HG03064 (cell line): ENCODE results near the gene SLC38A10.
"Not testable (repeated sequence)": the region's sequence is repeated elsewhere in the genome, so short reads cannot be mapped to it uniquely, and the experiment has no call there.

Experiments
- ATAC-seq: cut with Tn5 transposase; IDR thresholded peaks from one replicate; pipeline ENCODE4 v1.9.1; 2021; ENCODE audit warnings: low read depth; ENCODE audit not compliant: unreplicated experiment

Gene SLC38A10

GRCh38 chr17:81314398-81315081, 19.4 kb upstream of the SLC38A10 start:
- no peak for ATAC-seq

GRCh38 chr17:81313776-81314397, 18.8 kb upstream of the SLC38A10 start:
- no peak for ATAC-seq

GRCh38 chr17:81312624-81313325, 17.7 kb upstream of the SLC38A10 start:
- no peak for ATAC-seq

DNA sequence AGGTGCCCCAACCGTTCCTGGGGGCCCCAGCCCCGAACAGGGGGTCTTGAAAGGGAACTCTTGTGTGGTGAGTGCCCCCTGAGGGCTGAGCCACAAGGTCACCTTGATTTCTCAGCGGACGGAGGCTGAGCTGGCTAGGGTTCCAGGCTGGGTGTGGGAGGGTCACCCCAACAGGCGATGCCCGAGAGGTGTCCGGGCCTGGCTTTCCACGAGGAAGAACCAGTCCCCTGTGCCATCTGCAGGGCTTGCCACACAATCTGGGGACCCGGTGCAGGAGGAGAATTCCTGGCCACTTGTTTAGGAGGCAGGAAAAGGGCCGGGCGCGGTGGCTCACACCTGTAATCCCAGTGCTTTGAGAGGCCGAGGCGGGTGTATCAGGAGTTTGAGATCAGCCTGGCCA, 16.8 kb upstream of the SLC38A10 start:
- no peak for ATAC-seq

DNA sequence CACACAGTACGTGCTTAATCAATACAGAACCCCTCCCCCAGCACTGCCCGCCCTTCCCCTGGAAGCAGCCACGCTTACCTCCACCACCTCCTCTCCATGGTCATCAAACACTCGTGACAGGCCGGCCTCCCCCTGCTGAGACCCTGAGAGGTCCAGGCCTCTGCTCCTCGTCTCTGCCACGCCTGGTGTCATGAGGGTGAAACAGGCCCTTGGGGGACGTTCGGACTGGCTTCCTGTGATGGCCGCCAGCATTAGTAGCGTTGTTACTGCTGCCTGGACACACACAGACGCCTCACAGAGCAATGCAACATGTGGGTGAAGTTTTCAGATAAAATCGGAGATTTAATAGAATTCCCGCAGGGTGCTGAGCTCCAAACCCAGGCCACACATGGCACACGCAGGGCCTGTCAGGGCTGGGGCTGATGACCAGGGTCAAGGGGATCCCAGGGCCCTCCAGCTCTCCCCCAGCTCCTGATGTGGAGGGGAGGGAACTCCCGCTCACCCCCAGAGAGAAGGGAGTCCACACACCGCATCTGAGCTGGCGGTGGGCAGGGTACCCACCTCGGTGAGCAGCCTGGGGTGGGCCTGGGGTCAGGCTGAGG, 15.9 kb upstream of the SLC38A10 start:
- no peak for ATAC-seq

DNA sequence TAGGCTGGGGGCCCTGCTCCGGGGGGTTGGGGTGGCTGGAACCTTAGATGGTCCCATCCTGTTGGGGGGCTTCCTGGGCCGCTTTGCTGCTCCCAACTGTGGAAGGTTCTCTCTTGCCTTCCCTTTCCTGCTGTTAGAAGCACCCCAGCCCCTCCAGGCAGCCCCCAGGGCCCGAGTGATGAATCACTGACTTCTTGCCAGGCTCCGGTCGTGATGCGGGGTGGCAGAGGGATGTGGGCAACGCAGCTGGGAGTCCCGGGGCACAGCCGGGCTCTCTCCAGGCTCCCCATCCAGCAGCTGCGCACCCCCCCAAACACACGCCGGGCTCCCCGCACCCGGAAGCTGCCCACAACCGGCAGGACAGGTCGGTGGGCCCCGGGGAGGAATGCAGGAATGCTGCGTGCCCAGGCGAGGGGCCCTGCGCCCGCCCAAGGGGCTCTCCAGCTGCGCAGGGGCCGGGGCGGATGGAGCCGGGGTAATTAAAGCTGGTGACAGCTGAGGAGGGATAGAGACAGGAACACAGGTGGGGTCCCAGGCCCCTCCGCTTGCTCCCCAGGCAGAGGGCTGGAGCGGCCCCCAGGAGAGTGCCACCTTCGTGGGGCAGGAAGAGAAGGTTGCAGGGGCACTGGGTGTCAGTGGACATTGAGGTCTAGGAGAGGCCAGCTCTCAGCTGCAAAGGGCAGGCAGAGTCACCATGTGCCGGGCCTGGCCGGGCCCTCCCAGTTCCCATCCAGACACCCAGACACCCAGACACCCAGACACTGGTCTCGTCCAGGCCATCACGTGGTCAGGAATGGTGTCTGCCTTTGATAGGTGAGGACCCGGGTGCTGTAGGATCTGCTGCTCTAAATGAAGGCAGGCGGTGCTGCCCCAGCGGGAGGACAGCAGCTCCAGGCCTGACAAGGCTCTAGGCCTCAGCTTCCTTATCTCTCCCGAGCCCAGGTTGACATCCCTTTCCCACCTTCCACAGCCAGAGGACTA, 15.0 kb upstream of the SLC38A10 start:
- ATAC-seq = no peak

- no peak for ATAC-seq
Measured at GRCh38 chr17:81309140-81309858, 14.2 kb upstream of the SLC38A10 start.

- not testable (repeated sequence) for ATAC-seq
Measured at GRCh38 chr17:81308784-81309139, 13.7 kb upstream of the SLC38A10 start.

- no peak for ATAC-seq
Measured at GRCh38 chr17:81307636-81308560, 12.8 kb upstream of the SLC38A10 start.

DNA sequence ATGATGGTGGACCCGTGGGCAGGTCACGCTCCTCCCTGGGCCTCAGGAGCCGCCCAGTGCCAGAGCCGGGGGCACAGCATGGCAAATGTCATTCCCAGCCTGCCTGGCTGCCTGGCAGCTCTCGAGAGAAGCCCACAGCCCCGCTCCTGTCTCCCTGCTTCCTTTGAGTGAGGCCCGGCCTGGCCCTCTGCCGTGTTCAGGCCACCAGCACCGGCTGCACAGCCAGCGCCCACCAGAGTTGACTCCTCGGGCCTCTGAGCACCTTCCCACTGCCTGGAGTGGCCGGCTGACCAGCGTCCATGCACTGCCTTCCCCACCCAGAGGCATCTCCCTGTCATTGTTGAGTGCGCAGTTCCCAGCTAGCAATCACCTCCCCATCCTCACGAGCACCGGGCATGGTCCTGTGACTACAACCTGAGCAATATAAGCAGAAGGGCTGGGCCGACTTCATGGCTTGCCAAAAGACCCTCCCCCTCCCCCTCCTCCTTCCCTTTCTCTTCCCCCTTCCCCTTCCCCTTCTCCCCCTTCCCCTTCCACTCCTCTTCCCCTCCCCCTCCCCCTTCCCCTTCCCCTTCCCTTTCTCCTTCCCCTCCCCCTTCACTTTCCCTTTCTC, 11.9 kb upstream of the SLC38A10 start:
- no peak for ATAC-seq

- ATAC-seq = no peak
Measured at GRCh38 chr17:81306491-81306890, 11.4 kb upstream of the SLC38A10 start.

- no peak for ATAC-seq
Measured at GRCh38 chr17:81305051-81305630, 10.0 kb upstream of the SLC38A10 start.

DNA sequence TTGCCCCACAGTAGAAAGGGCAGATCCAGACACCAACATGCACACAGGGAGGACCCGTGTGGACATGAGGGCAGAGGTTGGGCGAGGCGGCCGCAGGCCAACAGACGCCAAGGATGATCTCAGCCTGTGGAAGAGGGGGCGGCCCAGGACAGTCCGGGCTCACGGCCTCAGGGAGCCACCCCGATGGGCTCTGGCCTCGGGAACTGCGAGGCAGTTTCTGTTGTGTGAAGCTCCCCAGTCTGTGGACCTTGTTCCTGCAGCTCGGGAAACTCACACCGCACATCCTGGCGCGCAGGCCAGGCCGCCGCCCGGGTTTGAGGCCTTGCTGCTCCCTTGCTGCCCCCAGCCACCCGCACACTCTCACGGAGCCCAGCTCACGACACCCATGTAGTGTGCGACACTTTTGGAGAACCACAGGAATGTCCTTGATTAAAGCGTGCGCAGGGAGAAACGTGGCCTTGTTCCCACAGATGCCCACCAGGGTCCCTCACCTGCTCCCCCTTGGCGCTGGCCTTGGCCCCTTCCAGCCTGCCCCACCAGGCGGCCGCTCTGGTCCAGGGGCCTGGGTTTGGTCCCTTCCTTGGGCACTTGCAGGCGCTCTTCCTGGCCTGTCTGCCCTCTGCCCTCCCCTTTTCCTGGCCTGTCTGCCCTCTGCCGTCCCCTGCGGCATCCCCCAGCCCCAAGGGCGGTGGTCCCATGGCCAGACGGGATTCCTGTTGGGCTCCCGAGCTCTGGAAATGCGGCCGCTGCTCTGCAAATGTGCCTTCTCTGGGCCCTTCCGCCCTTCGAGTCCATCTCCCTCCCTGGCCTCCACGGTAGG, 9.3 kb upstream of the SLC38A10 start:
- ATAC-seq = no peak

DNA sequence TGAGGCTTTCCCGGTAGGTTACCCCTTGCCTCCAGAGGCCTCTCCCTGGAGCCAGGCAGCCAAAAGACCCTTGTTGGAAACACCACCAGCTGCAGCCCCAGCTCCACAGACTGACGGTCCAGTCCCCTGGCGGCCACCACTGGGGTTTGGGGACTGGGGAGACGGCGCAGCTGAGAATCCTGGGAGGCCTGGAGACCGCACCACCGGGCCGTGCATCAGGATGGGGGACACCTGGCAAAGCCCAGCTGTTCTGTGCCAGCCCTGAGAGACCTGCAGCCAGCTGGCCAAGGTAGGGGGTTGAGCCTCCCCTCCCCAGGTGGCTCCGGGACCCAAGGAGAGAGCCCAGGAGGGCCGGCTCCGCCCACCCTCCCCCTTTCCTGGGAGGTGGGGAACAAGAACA, 8.3 kb upstream of the SLC38A10 start:
- ATAC-seq = no peak

- ATAC-seq = no peak
Measured at GRCh38 chr17:81302861-81303333, 7.8 kb upstream of the SLC38A10 start.

DNA sequence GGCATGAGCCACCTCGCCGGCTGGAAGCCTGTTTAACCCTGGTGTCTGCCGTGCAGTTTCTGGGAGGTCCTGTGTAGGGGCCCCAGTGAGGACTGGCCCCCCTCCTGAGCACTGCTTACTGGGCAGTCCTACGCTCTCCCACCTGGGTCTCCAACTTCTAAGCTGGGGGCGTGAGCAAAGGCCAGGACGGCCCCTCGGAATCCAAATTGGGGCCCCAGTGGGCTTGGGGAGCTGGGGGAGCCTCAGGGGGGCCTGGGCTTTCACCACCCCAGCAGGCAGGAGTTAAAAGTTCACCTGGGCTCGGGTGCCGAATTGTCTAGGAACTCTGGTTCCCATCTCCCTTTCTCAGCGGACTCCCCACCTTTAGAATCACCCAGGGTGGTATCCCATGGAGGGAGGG, 7.2 kb upstream of the SLC38A10 start:
- ATAC-seq = no peak
